ENCODE results near the gene SARNP. TPM values are rescaled to one million over a fixed set of nuclear protein-coding genes. Genes with fewer than 3 reads are reported as not detected.

Gene SARNP
- total and polyA plus RNA-seq, 10 of the 15 experiments (the other 5 are each of a cell fraction or from before 2014, with no cell fraction given): 77.6 to 445 (median 188) TPM

DNA sequence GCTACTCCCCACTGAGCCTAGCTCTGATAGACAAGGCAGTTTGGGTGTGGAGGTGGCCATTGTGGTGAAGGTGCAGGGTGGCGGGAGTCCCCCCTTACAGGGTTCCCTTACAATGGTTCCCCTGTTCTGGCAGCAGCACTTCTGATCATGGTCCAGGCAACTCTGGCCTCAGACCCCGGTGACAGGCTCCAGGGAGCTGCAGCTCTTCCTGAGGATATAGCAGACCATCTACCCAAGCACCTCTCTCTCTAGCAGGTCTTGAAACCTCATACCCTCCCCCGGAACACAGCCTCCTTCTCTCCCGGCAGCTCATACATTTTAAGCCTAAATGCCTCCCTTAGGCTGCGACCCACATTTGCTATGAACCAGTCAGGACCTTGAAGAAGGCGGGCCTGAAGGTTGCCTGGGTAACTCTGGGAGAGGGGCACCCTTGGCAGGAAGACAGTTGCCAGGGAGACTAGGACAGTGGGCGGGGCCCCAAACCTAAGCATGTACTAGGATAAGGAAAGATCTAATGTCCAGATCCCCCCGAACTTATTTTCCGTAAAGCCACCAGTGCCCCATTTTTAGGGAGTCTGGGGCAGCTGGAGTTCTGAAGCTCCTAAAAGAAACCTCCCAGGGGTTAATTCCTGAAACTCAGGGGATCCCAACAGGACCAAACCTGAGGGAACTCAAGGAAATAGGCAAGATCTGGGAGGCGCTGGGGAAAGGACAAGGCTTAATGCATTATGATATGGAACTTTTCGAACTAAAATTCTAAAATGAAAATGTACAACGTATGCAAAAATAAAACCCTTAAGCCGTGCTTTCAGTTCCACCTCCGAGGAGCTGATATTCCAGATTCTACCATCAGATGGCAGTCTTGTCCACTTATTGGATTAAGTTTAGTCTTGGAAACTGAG is 79.2 kb downstream of the SARNP start (continued):
- TF ChIP-seq, protein P1, sequence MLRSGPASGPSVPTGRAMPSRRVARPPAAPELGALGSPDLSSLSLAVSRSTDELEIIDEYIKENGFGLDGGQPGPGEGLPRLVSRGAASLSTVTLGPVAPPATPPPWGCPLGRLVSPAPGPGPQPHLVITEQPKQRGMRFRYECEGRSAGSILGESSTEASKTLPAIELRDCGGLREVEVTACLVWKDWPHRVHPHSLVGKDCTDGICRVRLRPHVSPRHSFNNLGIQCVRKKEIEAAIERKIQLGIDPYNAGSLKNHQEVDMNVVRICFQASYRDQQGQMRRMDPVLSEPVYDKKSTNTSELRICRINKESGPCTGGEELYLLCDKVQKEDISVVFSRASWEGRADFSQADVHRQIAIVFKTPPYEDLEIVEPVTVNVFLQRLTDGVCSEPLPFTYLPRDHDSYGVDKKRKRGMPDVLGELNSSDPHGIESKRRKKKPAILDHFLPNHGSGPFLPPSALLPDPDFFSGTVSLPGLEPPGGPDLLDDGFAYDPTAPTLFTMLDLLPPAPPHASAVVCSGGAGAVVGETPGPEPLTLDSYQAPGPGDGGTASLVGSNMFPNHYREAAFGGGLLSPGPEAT (IDR thresholded peaks at IDR 0.05; ENCODE audit: low read depth): peak; percentile 71; the same call in 1 of the 2 replicates
- TF ChIP-seq, protein P2, sequence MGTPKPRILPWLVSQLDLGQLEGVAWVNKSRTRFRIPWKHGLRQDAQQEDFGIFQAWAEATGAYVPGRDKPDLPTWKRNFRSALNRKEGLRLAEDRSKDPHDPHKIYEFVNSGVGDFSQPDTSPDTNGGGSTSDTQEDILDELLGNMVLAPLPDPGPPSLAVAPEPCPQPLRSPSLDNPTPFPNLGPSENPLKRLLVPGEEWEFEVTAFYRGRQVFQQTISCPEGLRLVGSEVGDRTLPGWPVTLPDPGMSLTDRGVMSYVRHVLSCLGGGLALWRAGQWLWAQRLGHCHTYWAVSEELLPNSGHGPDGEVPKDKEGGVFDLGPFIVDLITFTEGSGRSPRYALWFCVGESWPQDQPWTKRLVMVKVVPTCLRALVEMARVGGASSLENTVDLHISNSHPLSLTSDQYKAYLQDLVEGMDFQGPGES (IDR thresholded peaks at IDR 0.05): 0 out of 2 replicates have a peak, but pooled peaks have one; percentile 11
- TF ChIP-seq POLR2AphosphoS2 (IDR thresholded peaks at IDR 0.05; ENCODE audit: low read depth, low read length): no peak
- TF ChIP-seq GATAD2B (conservative IDR thresholded peaks at IDR 0.05; ENCODE audit: low read depth): no peak
- no peak for TF ChIP-seq CEBPB (IDR thresholded peaks at IDR 0.05; ENCODE audit: borderline replicate concordance in 1 of 2, low read depth in 2 of 2, low read length in 2 of 2)
- 0 out of 2 replicates have a peak, but pooled peaks have one; percentile 31 for TF ChIP-seq POLR2AphosphoS5 (IDR thresholded peaks at IDR 0.05; ENCODE audit: low read length)
- TF ChIP-seq ASH2L (IDR thresholded peaks at IDR 0.05; ENCODE audit: borderline replicate concordance, low read depth): 0 out of 2 replicates have a peak, but pooled peaks have one; percentile 22
- no peak; a peak in 1 of 4 replicates for TF ChIP-seq IKZF2 (IDR thresholded peaks at IDR 0.05)
- TF ChIP-seq NR2C1 (IDR thresholded peaks at IDR 0.05): no peak
- TF ChIP-seq NFYA (IDR thresholded peaks at IDR 0.05; ENCODE audit: borderline replicate concordance, low read depth, low read length): no peak
- TF ChIP-seq, protein P3, sequence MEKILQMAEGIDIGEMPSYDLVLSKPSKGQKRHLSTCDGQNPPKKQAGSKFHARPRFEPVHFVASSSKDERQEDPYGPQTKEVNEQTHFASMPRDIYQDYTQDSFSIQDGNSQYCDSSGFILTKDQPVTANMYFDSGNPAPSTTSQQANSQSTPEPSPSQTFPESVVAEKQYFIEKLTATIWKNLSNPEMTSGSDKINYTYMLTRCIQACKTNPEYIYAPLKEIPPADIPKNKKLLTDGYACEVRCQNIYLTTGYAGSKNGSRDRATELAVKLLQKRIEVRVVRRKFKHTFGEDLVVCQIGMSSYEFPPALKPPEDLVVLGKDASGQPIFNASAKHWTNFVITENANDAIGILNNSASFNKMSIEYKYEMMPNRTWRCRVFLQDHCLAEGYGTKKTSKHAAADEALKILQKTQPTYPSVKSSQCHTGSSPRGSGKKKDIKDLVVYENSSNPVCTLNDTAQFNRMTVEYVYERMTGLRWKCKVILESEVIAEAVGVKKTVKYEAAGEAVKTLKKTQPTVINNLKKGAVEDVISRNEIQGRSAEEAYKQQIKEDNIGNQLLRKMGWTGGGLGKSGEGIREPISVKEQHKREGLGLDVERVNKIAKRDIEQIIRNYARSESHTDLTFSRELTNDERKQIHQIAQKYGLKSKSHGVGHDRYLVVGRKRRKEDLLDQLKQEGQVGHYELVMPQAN (conservative IDR thresholded peaks at IDR 0.05): 0 out of 2 replicates have a peak, but pooled peaks have one; percentile 44
- TF ChIP-seq, protein P4, sequence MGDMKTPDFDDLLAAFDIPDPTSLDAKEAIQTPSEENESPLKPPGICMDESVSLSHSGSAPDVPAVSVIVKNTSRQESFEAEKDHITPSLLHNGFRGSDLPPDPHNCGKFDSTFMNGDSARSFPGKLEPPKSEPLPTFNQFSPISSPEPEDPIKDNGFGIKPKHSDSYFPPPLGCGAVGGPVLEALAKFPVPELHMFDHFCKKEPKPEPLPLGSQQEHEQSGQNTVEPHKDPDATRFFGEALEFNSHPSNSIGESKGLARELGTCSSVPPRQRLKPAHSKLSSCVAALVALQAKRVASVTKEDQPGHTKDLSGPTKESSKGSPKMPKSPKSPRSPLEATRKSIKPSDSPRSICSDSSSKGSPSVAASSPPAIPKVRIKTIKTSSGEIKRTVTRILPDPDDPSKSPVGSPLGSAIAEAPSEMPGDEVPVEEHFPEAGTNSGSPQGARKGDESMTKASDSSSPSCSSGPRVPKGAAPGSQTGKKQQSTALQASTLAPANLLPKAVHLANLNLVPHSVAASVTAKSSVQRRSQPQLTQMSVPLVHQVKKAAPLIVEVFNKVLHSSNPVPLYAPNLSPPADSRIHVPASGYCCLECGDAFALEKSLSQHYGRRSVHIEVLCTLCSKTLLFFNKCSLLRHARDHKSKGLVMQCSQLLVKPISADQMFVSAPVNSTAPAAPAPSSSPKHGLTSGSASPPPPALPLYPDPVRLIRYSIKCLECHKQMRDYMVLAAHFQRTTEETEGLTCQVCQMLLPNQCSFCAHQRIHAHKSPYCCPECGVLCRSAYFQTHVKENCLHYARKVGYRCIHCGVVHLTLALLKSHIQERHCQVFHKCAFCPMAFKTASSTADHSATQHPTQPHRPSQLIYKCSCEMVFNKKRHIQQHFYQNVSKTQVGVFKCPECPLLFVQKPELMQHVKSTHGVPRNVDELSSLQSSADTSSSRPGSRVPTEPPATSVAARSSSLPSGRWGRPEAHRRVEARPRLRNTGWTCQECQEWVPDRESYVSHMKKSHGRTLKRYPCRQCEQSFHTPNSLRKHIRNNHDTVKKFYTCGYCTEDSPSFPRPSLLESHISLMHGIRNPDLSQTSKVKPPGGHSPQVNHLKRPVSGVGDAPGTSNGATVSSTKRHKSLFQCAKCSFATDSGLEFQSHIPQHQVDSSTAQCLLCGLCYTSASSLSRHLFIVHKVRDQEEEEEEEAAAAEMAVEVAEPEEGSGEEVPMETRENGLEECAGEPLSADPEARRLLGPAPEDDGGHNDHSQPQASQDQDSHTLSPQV (IDR thresholded peaks at IDR 0.05): no peak
- peak; percentile 32; the same call in 1 of the 2 replicates for TF ChIP-seq IKZF1 (conservative IDR thresholded peaks at IDR 0.05)
- no peak for TF ChIP-seq GABPA (IDR thresholded peaks at IDR 0.05; ENCODE audit: low read depth)
- TF ChIP-seq, protein P5, sequence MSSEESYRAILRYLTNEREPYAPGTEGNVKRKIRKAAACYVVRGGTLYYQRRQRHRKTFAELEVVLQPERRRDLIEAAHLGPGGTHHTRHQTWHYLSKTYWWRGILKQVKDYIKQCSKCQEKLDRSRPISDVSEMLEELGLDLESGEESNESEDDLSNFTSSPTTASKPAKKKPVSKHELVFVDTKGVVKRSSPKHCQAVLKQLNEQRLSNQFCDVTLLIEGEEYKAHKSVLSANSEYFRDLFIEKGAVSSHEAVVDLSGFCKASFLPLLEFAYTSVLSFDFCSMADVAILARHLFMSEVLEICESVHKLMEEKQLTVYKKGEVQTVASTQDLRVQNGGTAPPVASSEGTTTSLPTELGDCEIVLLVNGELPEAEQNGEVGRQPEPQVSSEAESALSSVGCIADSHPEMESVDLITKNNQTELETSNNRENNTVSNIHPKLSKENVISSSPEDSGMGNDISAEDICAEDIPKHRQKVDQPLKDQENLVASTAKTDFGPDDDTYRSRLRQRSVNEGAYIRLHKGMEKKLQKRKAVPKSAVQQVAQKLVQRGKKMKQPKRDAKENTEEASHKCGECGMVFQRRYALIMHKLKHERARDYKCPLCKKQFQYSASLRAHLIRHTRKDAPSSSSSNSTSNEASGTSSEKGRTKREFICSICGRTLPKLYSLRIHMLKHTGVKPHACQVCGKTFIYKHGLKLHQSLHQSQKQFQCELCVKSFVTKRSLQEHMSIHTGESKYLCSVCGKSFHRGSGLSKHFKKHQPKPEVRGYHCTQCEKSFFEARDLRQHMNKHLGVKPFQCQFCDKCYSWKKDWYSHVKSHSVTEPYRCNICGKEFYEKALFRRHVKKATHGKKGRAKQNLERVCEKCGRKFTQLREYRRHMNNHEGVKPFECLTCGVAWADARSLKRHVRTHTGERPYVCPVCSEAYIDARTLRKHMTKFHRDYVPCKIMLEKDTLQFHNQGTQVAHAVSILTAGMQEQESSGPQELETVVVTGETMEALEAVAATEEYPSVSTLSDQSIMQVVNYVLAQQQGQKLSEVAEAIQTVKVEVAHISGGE (CRISPR knock-in tag; IDR thresholded peaks at IDR 0.05): no peak

Measured in GM12878 (cell line).